ENCODE measurements around the gene CCDC9.
"Not testable (repeated sequence)": the region's sequence is repeated elsewhere in the genome, so short reads cannot be mapped to it uniquely, and the experiment has no call there.

CCDC9 gene

DNA sequence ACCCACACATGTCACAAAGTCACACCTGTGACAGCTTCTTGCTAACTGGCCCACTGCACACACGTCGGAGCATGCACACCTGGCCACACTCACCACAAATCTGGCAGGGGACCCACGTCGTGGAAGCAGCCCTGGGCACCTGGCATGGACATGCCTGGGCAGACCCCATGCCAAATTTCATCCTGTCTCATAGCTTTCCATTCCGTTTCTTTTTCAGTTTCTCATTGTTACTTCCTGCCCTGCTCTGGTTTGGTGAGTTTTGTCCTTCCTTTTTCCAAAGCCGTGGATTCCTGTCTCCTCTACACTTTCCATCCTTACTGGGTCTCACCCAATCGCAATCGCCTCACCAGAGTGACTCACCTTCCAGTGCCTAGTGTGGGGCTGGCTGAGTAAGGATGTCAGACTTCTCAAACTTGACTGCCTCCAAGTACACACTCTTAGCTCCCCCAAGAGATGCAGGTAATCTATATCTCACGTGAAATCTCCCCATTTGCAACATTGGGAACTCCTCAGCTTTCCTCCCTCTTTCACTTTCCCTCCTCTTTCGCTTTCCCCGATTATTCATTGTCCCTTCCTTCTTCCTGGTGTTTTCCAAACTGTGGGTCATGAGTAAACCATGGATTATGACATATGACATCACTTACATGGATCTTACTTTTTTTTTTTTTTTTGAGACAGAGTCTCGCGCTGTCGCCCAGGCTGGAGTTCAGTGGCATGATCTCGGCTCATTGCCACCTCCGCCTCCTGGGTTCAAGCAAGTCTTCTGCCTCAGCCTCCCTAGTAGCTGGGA, 23.7 kb upstream of the CCDC9 start:
- DNase-seq: no peak

DNA sequence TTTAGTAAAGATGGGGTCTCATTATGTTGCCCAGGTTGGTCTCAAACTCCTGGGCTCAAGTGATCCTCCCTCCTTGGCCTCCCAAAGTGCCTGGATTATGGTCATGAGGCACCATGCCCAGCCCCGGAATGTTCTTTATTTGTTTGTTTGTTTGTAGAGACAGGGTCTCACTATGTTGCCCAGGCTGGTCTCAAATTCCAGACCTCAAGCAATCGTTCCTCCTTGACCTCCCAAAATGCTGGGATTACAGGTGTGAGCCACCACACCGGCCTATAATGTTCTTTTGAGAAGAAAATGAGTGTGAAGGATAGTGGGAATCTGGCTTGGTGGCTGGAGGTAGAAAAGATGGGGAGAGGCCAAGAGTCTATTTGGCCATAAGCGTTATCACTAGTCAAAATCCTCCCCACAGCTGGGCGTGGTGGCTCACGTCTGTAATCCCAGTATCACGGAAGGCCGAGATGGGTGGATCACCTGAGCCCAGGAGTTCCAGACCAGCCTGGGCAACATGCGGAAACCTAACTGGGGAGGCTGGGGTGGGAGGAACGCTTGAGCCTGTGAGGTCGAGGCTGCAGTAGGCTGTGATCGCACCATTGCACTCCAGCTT, 20.2 kb upstream of the CCDC9 start:
- DNase-seq: no peak

DNA sequence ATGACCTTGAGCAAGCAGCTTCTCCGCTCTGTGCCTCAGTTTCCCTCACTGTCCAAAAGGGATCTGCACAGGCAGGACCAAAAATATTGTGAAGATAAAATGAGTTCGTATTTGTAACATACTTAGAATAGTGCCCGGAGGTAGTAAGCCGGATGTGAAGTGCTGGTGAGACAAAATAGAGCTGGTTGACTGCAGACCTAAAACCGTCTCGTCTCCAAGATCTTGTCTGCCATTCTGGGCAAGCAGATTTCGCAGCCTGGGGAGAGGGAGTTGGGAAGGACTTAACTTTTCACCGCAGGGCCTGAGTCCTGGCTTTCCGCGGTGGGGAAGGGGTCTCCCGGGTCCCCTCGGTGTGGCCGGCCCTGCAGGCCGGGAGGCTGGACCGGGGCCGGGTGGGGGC, 17.2 kb upstream of the CCDC9 start:
- DNase-seq: no peak

DNA sequence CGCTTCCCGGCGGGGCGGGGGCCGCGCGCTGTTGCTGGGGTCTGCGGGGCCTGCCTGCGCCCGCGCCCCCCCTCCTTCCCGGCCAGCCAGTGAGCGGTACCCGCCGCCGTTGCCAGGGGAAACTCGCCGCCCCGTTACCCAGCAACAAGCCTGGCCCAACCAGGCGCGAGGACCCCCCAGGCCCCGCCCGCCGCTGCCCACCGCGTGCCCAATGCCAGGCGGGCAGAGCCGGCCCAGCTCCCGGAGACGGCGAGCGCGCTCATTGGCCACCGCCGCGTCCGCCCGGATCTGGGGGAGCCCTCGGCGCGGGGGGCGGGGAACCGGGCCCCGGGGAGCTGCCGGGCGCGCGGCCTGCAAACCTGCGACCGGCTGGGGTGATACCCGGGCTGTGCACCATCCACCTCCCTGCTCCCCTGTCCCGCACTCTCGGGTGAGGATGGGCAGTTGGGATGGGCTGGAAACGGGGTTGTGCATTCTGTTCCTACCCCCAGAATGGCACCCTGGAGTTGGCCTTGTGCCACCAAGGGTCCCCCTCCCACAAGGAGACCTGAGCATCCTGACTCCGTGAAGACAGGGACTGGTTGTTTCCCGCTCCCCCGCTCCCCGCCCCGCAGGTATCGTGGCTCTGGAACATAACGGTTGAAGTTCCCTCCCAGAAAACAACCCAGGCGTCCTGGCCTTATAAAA, 16.6 kb upstream of the CCDC9 start:
- peak; percentile 68 for DNase-seq

DNA sequence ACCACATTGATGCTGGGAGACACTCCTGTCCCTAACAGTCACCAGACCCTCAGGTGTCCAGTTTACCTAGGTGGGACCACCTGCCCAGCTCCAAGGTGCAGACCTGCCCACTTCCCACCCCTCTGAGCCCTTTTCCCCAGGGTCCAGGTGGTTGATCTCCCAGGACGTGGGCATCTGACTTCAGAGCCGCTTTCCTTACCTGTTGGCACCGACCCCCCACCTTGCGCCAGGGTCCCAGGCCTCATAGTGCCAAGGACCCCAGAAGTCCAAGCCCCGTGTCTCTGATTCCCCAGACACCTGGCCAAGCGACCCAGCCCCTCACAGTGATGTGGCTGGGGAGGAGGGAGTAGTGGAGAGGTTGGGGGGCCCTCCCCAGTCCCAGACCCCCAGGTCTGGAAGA, 15.8 kb upstream of the CCDC9 start:
- DNase-seq: no peak

DNA sequence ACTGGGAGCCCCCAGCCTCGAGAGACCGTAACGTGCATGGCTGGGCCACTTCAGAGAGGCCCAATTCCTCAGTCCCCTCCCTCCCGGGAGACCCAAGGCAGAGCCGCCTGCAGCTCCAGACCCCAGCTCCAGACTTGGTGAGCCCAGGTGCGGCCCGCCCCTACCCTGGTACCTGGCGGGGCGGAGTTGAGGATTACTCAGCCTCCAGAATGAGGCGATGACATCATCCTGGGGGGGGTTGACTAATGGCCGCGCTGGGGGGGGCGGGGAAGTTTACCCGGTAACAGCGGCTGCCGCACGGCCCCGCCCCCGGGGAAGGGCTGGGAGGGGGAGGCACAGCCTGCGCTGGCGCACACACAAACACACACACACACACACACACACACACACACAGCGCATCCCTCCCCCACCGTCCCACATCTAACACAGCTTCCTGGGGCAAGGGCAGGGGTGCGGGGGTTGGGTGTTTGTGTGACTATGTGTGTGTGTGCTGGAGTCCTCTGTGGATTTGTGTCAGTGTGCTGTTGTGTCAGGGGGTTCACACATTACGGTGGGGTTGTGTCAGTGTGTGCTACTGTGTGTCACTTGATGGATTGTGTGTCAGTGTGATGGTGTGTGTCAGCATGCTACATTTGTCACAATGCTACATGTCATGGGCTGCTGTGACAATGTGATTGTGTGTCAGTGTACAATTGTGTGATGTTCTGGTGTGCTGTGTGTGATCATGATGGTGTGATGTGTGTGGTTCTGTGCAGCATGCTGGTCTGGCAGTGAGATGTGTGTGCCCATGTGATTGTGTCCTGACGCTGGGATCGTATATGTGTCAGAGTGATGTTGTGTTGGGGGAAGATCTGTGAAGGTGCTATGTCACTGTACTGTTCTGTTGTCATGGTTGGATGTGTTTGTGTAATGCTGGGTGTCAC, 15.1 kb upstream of the CCDC9 start:
- no peak for DNase-seq

DNA sequence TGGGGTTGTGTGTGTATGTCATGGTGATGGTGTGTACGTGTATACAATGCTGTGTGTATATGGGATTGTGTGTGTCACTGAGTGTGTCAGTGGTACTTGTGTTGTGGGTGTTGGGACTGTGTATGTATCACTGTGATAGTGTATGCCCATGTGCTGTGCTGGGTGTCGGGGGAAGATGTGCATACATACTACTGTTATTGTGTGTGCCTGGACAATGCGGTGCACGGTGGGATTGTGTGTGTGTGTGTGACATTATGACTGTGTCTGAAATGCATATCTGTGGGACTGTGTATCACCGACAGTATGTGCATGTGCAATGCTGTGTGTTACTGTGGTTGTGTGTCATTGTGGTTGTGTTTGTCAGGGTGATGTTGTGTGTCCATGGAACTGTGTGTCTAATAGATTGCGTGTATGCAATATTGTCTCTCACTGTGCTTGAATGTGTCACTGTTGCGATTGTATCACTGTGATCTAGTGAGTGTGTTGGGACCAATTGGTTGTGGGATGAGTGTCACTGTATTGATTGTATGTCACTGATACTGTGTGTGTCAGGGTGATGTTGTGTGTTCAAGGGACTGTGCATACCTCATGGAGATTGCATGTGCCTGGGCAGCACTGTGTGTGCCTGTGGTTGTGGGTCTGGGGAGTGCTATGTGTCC, 14.3 kb upstream of the CCDC9 start:
- DNase-seq: no peak

DNA sequence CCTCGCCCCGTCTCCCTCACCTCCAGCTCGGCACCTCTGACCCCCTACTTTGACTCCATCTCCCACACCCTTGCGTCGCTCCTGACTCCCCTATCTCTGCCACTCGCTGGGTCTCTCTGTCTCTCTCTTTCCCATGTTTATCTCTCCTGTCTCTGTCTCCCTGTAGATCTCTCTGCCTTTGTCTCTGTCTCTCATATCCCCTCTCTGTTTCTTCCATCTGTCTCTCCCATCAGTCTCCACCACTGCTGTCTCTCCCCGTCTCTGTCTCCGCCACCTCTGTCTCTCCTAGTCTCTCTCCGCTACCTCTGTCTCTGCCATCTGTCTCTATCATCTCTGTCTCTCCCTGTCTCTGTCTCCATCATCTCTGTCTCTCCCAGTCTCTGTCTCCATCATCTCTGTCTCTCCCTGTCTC, 13.0 kb upstream of the CCDC9 start:
- no peak for DNase-seq

DNA sequence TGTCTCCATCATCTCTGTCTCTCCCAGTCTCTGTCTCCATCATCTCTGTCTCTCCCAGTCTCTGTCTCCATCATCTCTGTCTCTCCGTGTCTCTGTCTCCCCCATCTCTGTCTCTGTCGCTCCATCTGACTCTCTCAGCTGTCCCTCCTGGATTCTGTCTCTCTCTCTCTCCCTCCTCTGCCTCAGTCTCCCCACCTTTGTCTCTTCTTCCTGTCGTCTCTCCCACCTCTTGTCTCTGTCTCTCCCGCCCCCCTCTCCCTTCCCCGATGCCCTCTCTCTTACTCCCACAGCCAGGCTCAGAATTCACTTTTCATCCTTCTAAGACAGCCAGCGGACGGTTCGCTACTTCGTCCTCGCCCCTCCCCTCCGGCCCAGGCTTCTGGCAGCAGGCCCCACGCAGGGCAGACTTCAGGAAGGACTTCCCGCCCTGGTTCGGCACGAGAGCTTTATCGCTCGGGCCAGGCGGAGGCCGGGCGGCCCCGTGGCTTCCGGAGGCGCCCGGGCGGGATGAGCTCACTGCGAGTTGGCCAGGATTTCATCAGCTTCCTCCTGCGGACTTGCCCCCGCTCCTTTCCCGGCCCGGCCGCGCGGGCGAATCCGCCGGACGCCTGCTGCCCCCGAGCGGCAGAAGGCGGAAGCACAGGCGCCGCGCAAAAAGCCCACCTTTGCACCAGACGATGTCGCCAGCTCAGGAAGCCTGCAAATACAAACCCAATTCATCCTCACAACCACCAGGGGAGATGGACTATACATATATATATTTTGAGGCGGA, 12.4 kb upstream of the CCDC9 start:
- DNase-seq: peak; percentile 89

DNA sequence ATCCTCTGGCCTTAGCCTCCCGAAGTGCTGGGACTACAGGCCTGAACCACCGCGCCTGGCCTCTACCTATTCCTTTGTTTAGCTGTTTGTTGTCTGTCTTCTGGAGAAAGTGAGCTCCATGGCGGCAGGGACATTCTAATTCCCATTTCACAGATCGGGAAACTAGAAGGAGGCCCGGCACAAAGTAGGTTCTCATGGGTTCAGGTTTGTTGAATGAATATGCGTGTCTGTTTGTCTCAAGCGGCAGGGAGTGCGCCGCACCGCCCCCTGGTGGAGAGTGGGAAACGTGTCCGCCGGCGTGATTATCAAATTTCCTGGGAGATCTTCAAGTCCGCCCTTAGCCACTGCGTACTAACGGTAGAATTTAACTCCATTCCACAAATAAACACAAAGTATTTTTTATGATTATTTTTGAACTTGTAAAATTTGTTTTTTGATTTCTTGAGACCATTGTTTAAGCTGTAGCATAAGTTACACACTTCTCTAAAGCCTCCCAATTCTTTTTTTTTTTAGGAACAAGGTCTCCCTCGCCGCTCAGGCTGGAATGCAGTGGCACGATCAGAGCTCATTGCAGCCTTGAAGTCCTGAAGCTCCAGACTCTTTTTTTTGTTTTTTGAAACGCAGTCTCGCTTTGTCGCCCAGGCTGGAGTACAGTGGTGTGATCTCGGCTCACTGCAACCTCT, 8.9 kb upstream of the CCDC9 start:
- no peak for DNase-seq

DNA sequence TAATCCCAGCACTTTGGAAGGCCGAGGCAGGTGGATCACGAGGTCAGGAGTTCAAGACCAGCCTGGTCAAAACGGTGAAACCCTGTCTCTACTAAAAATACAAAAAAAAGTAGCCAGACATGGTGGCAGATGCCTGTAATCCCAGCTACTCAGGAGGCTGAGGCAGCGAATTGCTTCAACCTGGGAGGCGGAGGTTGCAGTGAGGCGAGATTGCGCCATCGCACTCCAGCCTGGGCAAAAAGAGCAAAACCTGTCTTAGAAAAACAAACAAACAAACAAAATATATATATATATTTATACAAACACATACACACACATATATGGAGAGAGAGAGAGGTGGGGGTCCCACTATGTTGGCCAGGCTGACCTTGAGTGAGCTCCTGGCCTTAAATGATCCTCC, 3.3 kb upstream of the CCDC9 start:
- DNase-seq: not testable (repeated sequence)

DNA sequence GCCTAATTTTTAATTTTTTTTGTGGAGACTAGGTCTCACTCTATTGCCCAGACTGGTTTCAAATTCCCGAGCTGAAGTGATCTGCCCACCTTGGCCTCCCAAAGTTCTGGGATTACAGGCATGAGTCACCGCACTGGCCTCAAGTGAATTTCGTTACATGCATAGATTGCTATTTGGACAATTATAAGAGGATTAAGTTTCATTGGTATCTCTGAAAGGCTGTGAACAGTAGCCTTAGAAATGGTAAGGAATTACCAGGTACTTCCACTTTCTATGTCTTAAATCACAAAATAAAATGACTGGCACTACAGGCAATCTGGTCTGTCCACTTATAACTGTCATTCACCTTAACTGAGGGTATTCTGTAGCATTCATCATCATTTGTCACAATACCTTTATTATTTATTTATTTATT, 2.9 kb upstream of the CCDC9 start:
- DNase-seq: no peak

DNA sequence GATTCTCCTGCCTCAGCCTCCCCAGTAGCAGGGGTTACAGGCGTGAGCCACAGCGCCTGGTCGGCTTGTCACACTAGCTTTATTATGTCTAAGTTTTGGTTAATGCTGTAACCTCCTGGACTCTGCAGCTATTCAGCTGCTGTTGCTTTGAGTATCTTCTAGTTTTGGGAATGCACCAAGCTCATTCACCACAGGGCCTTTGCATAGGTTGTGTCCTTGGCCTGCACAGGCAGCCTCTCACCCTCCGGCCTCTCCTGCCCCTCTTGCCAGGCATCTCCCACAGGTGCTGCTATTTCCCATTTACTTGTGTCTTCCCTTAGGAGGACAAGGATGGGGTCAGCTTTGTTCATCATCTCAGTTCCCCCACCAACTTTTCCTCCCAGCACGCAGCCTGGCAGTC, 2.4 kb upstream of the CCDC9 start:
- DNase-seq: no peak

DNA sequence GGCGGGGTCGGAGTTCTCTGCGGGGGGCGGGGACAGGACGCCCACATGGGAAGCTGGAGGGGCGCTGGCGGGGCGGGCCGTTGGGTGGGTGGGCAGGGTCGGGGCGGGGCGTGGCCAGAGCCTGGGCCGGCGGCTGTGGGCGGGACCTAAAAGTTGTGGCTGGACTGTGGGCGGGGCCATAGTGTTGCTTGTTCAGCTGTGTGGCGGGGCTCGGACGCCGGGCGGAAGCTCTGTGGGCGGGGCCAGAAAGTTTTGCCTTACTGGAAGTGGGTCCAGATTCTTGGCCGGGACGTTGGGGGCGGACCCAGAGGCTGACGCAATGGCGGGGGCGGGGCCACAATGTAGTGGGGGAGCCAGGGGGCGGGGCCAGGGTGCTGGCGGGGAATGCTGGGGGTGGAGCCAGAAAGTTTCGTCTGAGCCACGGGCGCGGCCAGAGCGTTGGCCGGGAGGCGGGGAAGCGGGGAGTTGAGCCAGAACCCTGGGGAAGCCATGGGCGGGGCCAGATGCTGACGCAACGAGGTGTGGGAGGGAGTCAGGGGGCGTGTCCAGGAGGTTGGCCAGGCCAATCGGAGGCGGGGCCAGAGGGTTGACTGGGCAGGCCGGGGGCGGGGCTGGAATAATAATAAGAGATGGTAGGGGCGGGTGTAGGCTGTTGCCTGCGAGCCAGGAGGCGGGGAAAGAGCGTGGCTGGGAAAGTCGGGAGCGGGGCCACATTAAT, 527 bp downstream of the CCDC9 start:
- DNase-seq: peak; percentile 91

DNA sequence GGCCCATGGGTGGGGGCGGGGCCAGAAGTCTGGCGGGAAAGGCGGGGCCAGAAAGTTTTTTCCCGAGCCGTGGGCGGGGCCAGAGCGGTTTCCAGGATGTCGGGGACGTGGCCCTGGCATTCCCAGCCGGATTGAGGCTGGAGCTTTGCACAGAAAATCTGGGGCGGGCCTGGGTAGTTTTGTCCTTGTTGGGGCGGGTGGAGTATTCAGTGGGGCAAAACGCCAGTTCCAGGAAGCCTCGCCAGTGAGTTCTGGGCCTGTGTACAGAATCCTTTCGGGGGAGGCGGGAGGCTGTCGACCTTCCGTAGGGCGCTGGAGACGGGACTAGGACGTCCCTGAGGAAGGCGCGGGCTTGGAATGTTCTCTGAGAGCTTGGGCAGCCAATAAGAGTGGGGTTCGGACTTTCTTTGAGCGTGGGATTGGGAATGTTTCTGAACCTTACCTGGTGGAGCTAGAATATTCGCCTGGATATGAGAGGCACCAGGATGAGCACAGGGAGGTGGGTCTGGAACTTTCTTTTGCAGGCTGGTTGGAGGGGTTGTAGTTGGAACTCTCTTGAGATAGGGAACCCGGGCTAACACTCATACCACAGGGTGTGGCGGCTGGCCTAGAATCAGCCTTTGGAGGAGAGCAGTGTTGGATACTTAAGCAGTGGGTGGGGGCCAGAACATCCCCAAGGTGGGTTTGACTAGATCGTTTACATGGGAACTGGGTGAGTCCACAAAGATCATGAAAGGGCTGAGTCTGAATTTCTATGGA, 1.3 kb downstream of the CCDC9 start:
- no peak for DNase-seq

DNA sequence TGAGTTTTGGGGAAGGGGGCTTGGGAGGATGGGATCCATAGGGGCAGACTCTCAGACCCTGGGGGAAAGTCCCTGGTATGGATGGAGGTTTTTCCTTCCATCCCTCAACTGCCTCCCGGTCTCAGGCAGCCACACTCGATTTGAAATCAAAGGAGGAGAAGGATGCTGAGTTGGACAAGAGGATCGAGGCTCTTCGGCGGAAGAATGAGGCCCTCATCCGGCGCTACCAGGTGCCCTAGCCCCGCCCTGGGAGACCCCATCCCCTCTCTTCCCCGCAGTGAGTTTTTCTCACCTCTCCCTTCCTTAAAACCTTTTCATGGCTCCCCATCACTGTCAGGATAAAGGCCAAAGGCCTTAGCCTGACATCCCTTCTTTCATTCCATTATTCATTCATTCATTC, 2.1 kb downstream of the CCDC9 start:
- no peak for DNase-seq

DNA sequence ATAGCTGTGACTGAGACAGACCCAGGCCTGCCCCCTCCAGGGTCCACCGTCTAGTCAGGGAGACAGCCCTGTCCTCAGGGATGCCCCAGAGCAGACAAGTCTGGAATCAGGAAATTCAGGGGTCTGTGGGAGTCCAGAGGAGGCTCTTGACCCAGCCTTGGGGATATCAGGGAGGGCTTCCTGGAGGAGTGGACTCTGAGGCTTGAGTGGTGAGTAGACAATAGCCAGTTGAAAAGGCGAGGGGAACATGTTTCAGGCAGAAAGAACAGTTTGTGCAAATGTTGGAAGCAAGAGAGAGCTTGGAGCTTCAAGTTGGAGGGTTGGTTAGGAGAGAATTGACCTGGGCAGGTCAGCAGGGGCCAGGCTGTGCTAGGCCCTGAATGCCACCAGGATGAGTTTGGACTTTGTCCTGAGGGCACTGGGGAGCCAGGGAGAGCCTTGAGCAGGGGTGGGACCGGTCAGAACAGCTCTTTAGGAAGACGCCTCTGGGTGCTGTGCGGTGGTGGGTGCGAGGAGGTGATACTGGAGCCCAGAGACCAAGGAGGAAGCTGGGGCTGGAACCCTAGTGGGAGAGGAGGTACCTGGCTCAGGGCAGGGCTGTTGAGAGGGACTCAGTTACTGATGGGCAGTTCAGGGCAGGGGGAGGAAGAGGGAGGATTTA, 2.7 kb downstream of the CCDC9 start:
- DNase-seq: no peak

DNA sequence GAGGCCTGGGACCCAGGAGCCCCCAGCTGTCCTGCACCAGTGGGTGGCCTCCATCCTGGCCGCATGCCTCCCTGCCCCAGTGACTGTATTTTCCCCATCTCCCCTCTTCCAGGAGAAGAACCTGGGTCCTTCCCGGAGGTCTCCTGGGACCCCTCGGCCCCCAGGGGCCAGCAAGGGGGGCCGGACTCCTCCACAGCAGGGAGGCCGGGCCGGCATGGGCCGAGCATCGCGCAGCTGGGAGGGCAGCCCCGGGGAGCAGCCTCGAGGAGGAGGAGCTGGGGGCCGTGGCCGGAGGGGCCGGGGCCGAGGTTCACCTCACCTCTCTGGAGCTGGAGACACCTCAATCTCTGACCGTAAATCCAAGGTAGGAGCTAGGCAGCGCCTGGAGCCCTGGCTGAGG, 4.2 kb downstream of the CCDC9 start:
- no peak for DNase-seq

Measured in 8988T (cell line).